Neural cell (in vitro differentiated cells): ENCODE measurements around the gene CROCC2. TPM values are rescaled to one million over a fixed set of nuclear protein-coding genes. Genes with fewer than 3 reads are reported as not detected.

Source experiments
- H2AFZ ChIP-seq: fragments of 200-600, 300-800 bp; sonication (generic), shearing (Covaris generic); 2 replicates; pipeline ENCODE4 v1.6.0; 2014; ENCODE audit warnings: low read depth, mild to moderate bottlenecking, antibody characterized with exemption, low read length, moderate library complexity
- H3F3A ChIP-seq: fragments of 200-600 bp; shearing (Covaris generic); 2 replicates; pipeline ENCODE4 v1.6.1; 2016; ENCODE audit warnings: mild to moderate bottlenecking, moderate library complexity, mixed read lengths, antibody characterized with exemption, low read length; ENCODE audit not compliant: insufficient read depth, poor library complexity, severe bottlenecking
- H3K27ac ChIP-seq: fragments of 200-600, 300-800 bp; sonication (generic), shearing (Covaris generic); 2 replicates; pipeline ENCODE4 v1.5.1; 2014; ENCODE audit warnings: mild to moderate bottlenecking, low read length, moderate library complexity
- H3K27me3 ChIP-seq: fragments of 300-800, 200-600 bp; sonication (generic), shearing (Covaris generic); 2 replicates; pipeline ENCODE4 v1.6.0; 2014; ENCODE audit warnings: mild to moderate bottlenecking, low read depth, low read length, moderate library complexity; ENCODE audit not compliant: insufficient read depth
- H3K36me3 ChIP-seq: fragments of 300-800, 200-600 bp; sonication (generic), shearing (Covaris generic); 2 replicates; pipeline ENCODE4 v1.5.1; 2014; ENCODE audit warnings: mild to moderate bottlenecking, antibody characterized with exemption, low read length, moderate library complexity; ENCODE audit not compliant: insufficient read depth
- H3K4me2 ChIP-seq: fragments of 300-800, 200-600 bp; sonication (generic), shearing (Covaris generic); 2 replicates; pipeline ENCODE4 v1.6.0; 2014; ENCODE audit warnings: mild to moderate bottlenecking, low read length
- H3K4me3 ChIP-seq: fragments of 300-800, 200-600 bp; sonication (generic), shearing (Covaris generic); 2 replicates; pipeline ENCODE4 v1.5.1; 2014; ENCODE audit warnings: mild to moderate bottlenecking, low read length, moderate library complexity
- H3K79me2 ChIP-seq: fragments of 200-600 bp; shearing (Covaris generic); replicated peaks from 2 replicates; pipeline ENCODE4 v1.6.0; 2014; ENCODE audit warnings: mild to moderate bottlenecking, low read length, moderate library complexity; ENCODE audit not compliant: insufficient read depth
- H3K9ac ChIP-seq: fragments of 300-800, 200-600 bp; sonication (generic), shearing (Covaris generic); 2 replicates; pipeline ENCODE4 v1.6.1; 2016; ENCODE audit warnings: mild to moderate bottlenecking, low read length, mixed read lengths
- H3K9me2 ChIP-seq: fragments of 200-600 bp; shearing (Covaris generic); 2 replicates; pipeline ENCODE4 v1.6.1; 2016; ENCODE audit warnings: mild to moderate bottlenecking, low read length, mixed read lengths; ENCODE audit not compliant: insufficient read depth
- H3K9me3 ChIP-seq: fragments of 200-600, 300-800 bp; sonication (generic), shearing (Covaris generic); 2 replicates; pipeline ENCODE4 v1.6.1; 2016; ENCODE audit warnings: mild to moderate bottlenecking, mixed run types, low read length, moderate library complexity, mixed read lengths
- H4K20me1 ChIP-seq: fragments of 200-600 bp; shearing (Covaris generic); 2 replicates; pipeline ENCODE4 v1.6.1; 2016; ENCODE audit warnings: mild to moderate bottlenecking, mixed run types; ENCODE audit not compliant: insufficient read depth
- CTCF ChIP-seq: fragments of 450-650 bp; IDR thresholded peaks from 2 replicates; pipeline ENCODE4 v1.5.1; 2014; ENCODE audit warnings: antibody characterized with exemption, mild to moderate bottlenecking, moderate library complexity; ENCODE audit not compliant: poor library complexity, severe bottlenecking
- EP300 ChIP-seq: fragments of 450-650 bp; conservative IDR thresholded peaks from 2 replicates; pipeline ENCODE4 v1.6.1; 2014; ENCODE audit warnings: antibody characterized with exemption, mild to moderate bottlenecking, moderate library complexity; ENCODE audit not compliant: poor library complexity, severe bottlenecking
- EZH2 ChIP-seq: fragments of 200-600, 300-800 bp; shearing (Covaris generic), sonication (generic); IDR thresholded peaks from 2 replicates; pipeline ENCODE4 v1.6.1; 2014; ENCODE audit warnings: antibody characterized with exemption, low read length, borderline replicate concordance, mild to moderate bottlenecking; ENCODE audit not compliant: insufficient read depth, poor library complexity, severe bottlenecking
- MXI1 ChIP-seq: fragments of 450-650 bp; conservative IDR thresholded peaks from 2 replicates; pipeline ENCODE4 v1.6.1; 2014; ENCODE audit warnings: antibody characterized with exemption, mild to moderate bottlenecking; ENCODE audit not compliant: poor library complexity, severe bottlenecking
- POLR2AphosphoS5 ChIP-seq: IDR thresholded peaks from 2 replicates; pipeline ENCODE4 v1.6.1; 2012
- RAD21 ChIP-seq: fragments of 450-650 bp; conservative IDR thresholded peaks from 2 replicates; pipeline ENCODE4 v1.6.1; 2014; ENCODE audit warnings: antibody characterized with exemption, mild to moderate bottlenecking, moderate library complexity
- REST ChIP-seq: IDR thresholded peaks from 2 replicates; pipeline ENCODE4 v1.6.1; 2012; ENCODE audit warnings: borderline replicate concordance
- SMC3 ChIP-seq: fragments of 450-650 bp; conservative IDR thresholded peaks from 2 replicates; pipeline ENCODE4 v1.6.1; 2014; ENCODE audit warnings: antibody characterized with exemption, mild to moderate bottlenecking, moderate library complexity; ENCODE audit not compliant: poor library complexity
- TAF1 ChIP-seq: IDR thresholded peaks from 2 replicates; pipeline ENCODE4 v1.6.1; 2012; ENCODE audit warnings: low read depth
- polyA plus RNA-seq: library from polyadenylated mRNA; depleted of rRNA; stranded (reverse); fragments of >200 nt; gene quantifications from 2 replicates; pipeline ENCODE4 v1.2.3, GENCODE V29; 2014

CROCC2 gene
- polyA plus RNA-seq, 1 donor from 2014 or later, result 0.09 TPM

- no peaks in the 10 kb centered on the region for H3K9me2 ChIP-seq
- no peaks in the 10 kb centered on the region for H3K79me2 ChIP-seq
- H3K9me3 ChIP-seq, result no peaks in the 10 kb centered on the region
- TF ChIP-seq RAD21 (no peak), POLR2AphosphoS5 (no peak), REST (no peak), TAF1 (no peak)
- no peaks in the 10 kb centered on the region for H3K36me3 ChIP-seq
- no peaks in the 10 kb centered on the region for H4K20me1 ChIP-seq
- H3K4me2 ChIP-seq, result no peak overlapping the region
- no peak overlapping the region for H3K4me3 ChIP-seq
- no peak overlapping the region for H3K27ac ChIP-seq
- no peaks in the 10 kb centered on the region for H3F3A ChIP-seq
- no peak overlapping the region for H2AFZ ChIP-seq
- no peak overlapping the region for H3K9ac ChIP-seq
- no peaks in the 10 kb centered on the region for H3K27me3 ChIP-seq
Measured at GRCh38 chr2:240970816-240971215, 64.7 kb downstream of the CROCC2 start.

GRCh38 chr2:240972201-240972600, 66.1 kb downstream of the CROCC2 start:
- Histone ChIP-seq H2AFZ (no peak overlapping the region), H3K27me3 (no peaks in the 10 kb centered on the region), H3K9me2 (no peaks in the 10 kb centered on the region), H3K4me3 (no peak overlapping the region), H3F3A (no peaks in the 10 kb centered on the region), H3K27ac (no peak overlapping the region), H3K36me3 (no peaks in the 10 kb centered on the region), H3K4me2 (no peak overlapping the region), H3K9ac (no peak overlapping the region), H4K20me1 (no peaks in the 10 kb centered on the region), H3K9me3 (no peaks in the 10 kb centered on the region), H3K79me2 (no peaks in the 10 kb centered on the region)
- TF ChIP-seq RAD21 (no peak), CTCF (no peak)

GRCh38 chr2:240972636-240973521, 66.7 kb downstream of the CROCC2 start:
- Histone ChIP-seq H4K20me1 (no peaks in the 10 kb centered on the region), H3K27me3 (no peaks in the 10 kb centered on the region), H3K36me3 (no peaks in the 10 kb centered on the region), H3F3A (no peaks in the 10 kb centered on the region), H3K9ac (no peak overlapping the region), H3K9me2 (no peaks in the 10 kb centered on the region), H3K4me3 (no peak overlapping the region), H3K9me3 (no peaks in the 10 kb centered on the region), H2AFZ (no peak overlapping the region), H3K27ac (no peak overlapping the region), H3K79me2 (no peaks in the 10 kb centered on the region), H3K4me2 (no peak overlapping the region)
- TF ChIP-seq MXI1 (no peak), CTCF (no peak), POLR2AphosphoS5 (no peak), RAD21 (no peak), EZH2 (no peak), EP300 (no peak), REST (no peak), SMC3 (no peak), TAF1 (no peak)
